ENCODE measurements around the gene NDUFA11. TPM values are rescaled to one million over a fixed set of nuclear protein-coding genes. Genes with fewer than 3 reads are reported as not detected.
"Not testable (repeated sequence)": the region's sequence is repeated elsewhere in the genome, so short reads cannot be mapped to it uniquely, and the experiment has no call there.

Gene NDUFA11
- total RNA-seq, 2 donors from 2014 or later = 242 to 269 TPM

DNA sequence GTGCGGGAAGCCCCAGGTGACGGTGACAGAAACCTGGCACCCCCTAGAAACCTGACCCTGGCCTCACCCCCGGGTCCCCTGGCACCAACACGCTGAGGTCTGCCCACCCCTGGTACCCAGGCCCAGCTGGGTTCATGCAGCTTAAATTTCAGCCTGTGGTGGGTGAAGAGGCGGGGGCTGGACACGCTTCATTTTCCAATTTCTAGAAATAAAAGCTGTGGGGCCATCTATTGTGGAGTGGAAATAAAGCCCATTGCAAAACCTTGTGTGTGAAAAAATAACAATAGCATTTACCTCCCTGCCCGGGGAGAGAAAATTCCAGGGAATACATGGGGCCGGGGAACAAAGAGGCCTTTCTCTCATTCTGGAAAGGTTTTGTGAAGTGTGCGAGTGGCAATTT is 25.7 kb downstream of the NDUFA11 start:
- Mint-ChIP-seq H3K4me3 (no peak overlapping the region), H3K4me1 (peaks cover 10% of the 10 kb centered on the region), H3K36me3 (ENCODE audit: low read depth) (no peaks in the 10 kb centered on the region), H3K27ac (no peak overlapping the region), H3K9me3 (no peaks in the 10 kb centered on the region), H3K27me3 (ENCODE audit: insufficient read depth) (no peaks in the 10 kb centered on the region)
- no peaks in the 10 kb centered on the region for H3K4me1 ChIP-seq (ENCODE audit: control insufficient read depth, insufficient read depth, low read length)
- DNase-seq = no peak
- TF ChIP-seq, protein P1, sequence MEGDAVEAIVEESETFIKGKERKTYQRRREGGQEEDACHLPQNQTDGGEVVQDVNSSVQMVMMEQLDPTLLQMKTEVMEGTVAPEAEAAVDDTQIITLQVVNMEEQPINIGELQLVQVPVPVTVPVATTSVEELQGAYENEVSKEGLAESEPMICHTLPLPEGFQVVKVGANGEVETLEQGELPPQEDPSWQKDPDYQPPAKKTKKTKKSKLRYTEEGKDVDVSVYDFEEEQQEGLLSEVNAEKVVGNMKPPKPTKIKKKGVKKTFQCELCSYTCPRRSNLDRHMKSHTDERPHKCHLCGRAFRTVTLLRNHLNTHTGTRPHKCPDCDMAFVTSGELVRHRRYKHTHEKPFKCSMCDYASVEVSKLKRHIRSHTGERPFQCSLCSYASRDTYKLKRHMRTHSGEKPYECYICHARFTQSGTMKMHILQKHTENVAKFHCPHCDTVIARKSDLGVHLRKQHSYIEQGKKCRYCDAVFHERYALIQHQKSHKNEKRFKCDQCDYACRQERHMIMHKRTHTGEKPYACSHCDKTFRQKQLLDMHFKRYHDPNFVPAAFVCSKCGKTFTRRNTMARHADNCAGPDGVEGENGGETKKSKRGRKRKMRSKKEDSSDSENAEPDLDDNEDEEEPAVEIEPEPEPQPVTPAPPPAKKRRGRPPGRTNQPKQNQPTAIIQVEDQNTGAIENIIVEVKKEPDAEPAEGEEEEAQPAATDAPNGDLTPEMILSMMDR (conservative IDR thresholded peaks at IDR 0.05) = no peak
- H3K27ac ChIP-seq (ENCODE audit: low read depth, low read length) = peak overlapping the region; percentile 87
- WGBS, 2 experiments (ENCODE audit: insufficient coverage in 1 of 2, insufficient read length in 1 of 2) = 73 to 88% methylated on average over 4 to 9 of the region's 9 CpGs
- H3K9me3 ChIP-seq (ENCODE audit: control insufficient read depth, low read length) = no peaks in the 10 kb centered on the region
- no peak overlapping the region for H3K9ac ChIP-seq (ENCODE audit: extremely low read depth, low read length, poor library complexity, severe bottlenecking)
- H3K36me3 ChIP-seq (ENCODE audit: control insufficient read depth, insufficient read depth, low read length) = no peaks in the 10 kb centered on the region
- H3K4me3 ChIP-seq (ENCODE audit: low read length) = no peak overlapping the region
- no peaks in the 10 kb centered on the region for H3K27me3 ChIP-seq (ENCODE audit: control insufficient read depth, insufficient read depth, low read length, poor library complexity, severe bottlenecking)

DNA sequence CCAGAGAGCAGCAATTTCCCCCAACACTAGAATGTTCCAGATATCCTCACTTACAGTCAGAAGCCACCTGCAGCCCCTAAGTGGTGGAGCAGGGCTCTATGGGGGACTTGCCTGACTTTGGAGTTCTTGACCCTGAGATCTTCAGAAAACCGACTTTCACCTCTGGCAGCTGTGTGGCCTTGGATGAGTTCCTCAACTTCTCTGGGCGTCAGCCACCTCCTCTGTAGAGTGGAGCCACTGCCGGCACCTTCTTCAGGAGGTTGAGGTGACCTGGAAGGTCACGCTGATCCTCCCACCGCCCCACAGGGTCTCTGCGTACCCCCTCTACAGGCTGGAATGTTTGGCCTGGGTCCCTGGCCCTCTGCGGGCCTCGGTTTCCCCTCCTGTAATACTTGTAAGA is 26.2 kb downstream of the NDUFA11 start:
- peaks cover 10% of the 10 kb centered on the region for H3K4me1 Mint-ChIP-seq
- WGBS, 2 experiments (ENCODE audit: insufficient coverage in 1 of 2, insufficient read length in 1 of 2) = 88 to 95% methylated on average over 5 to 8 of the region's 8 CpGs
- Histone ChIP-seq H3K9ac (ENCODE audit: extremely low read depth, low read length, poor library complexity, severe bottlenecking) (no peak overlapping the region), H3K27me3 (ENCODE audit: control insufficient read depth, insufficient read depth, low read length, poor library complexity, severe bottlenecking) (no peaks in the 10 kb centered on the region), H3K4me3 (ENCODE audit: low read length) (no peak overlapping the region), H3K36me3 (ENCODE audit: control insufficient read depth, insufficient read depth, low read length) (no peaks in the 10 kb centered on the region), H3K9me3 (ENCODE audit: control insufficient read depth, low read length) (no peaks in the 10 kb centered on the region), H3K27ac (ENCODE audit: low read depth, low read length) (peak overlapping the region; percentile 61), H3K4me1 (ENCODE audit: control insufficient read depth, insufficient read depth, low read length) (no peaks in the 10 kb centered on the region)
- no peak for DNase-seq
- H3K4me3 Mint-ChIP-seq = no peak overlapping the region
- no peaks in the 10 kb centered on the region for H3K9me3 Mint-ChIP-seq
- H3K27me3 Mint-ChIP-seq (ENCODE audit: insufficient read depth) = no peaks in the 10 kb centered on the region
- H3K27ac Mint-ChIP-seq = no peak overlapping the region
- H3K36me3 Mint-ChIP-seq (ENCODE audit: low read depth) = no peaks in the 10 kb centered on the region
- TF ChIP-seq, protein P1 (conservative IDR thresholded peaks at IDR 0.05) = no peak

DNA sequence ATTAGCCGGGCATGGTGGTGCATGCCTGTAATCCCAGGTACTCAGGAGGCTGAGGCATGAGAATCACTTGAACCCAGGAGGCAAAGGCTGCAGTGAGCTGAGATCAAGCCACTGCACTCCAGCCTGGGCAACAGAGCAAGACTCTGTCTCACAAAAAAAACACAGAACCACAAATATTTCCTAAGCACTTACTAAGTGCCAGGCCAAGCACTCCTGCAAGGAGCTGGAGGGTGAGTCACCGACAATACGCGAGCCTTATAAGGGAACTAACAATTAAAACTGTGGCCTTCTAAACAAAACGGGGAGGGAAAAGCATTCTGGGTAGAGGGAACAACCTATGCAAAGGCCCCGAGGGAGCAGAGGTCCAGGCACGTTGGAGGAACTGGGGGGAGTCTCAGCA is 29.1 kb downstream of the NDUFA11 start:
- not testable (repeated sequence) for H3K27me3 Mint-ChIP-seq (ENCODE audit: insufficient read depth); H3K36me3 Mint-ChIP-seq (ENCODE audit: low read depth); H3K4me3 Mint-ChIP-seq; H3K27ac Mint-ChIP-seq; H3K4me1 ChIP-seq (ENCODE audit: control insufficient read depth, insufficient read depth, low read length); H3K4me1 Mint-ChIP-seq; H3K27me3 ChIP-seq (ENCODE audit: control insufficient read depth, insufficient read depth, low read length, poor library complexity, severe bottlenecking); DNase-seq; H3K9me3 ChIP-seq (ENCODE audit: control insufficient read depth, low read length); H3K9me3 Mint-ChIP-seq; H3K9ac ChIP-seq (ENCODE audit: extremely low read depth, low read length, poor library complexity, severe bottlenecking); H3K4me3 ChIP-seq (ENCODE audit: low read length); H3K27ac ChIP-seq (ENCODE audit: low read depth, low read length); H3K36me3 ChIP-seq (ENCODE audit: control insufficient read depth, insufficient read depth, low read length)
- WGBS, 2 experiments (ENCODE audit: insufficient coverage in 1 of 2, insufficient read length in 1 of 2) = 86 to 95% methylated on average over 3 to 7 of the region's 7 CpGs

DNA sequence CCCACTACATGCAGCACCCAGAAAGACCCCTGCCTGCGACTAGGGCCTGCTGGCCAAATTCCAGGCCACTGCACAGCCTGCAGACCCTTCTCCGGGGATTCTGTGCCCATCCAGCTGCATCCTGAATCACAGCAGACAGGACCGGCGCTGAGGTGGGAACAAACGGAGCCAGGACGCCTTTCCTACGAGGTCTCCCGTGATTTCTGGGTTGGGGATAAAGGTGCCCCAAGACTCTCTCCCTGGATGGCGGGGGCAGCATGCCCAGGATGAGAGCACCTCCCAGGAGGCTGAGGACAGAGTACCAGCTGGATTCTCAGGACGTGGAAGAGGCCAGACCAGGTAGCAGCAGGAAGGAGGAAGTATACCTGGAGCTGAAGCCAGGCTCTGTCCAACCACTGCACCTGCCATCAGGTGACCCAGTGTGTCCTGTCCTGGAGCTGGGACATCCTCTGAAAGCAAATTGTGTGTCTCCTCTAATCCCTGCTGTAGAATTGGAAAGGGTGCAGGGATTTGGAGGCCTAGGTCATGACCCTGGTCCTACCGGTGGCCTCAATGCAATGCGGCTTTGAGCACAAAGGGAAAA is 29.9 kb downstream of the NDUFA11 start:
- no peaks in the 10 kb centered on the region for H3K36me3 ChIP-seq (ENCODE audit: control insufficient read depth, insufficient read depth, low read length)

More for the DNA sequence above, 29.9 kb downstream of the NDUFA11 start:
- TF ChIP-seq, protein P1 (conservative IDR thresholded peaks at IDR 0.05) = no peak
- no peaks in the 10 kb centered on the region for H3K4me1 ChIP-seq (ENCODE audit: control insufficient read depth, insufficient read depth, low read length)
- H3K27me3 ChIP-seq (ENCODE audit: control insufficient read depth, insufficient read depth, low read length, poor library complexity, severe bottlenecking) = no peaks in the 10 kb centered on the region
- H3K27ac ChIP-seq (ENCODE audit: low read depth, low read length) = no peak overlapping the region
- Mint-ChIP-seq H3K27me3 (ENCODE audit: insufficient read depth) (no peaks in the 10 kb centered on the region), H3K4me3 (no peak overlapping the region), H3K36me3 (ENCODE audit: low read depth) (no peaks in the 10 kb centered on the region), H3K9me3 (no peaks in the 10 kb centered on the region), H3K4me1 (no peaks in the 10 kb centered on the region), H3K27ac (no peak overlapping the region)
- H3K9me3 ChIP-seq (ENCODE audit: control insufficient read depth, low read length) = no peaks in the 10 kb centered on the region
- WGBS, 2 experiments (ENCODE audit: insufficient coverage in 1 of 2, insufficient read length in 1 of 2) = 94% methylated on average over 10 to 12 of the region's 12 CpGs
- no peak overlapping the region for H3K9ac ChIP-seq (ENCODE audit: extremely low read depth, low read length, poor library complexity, severe bottlenecking)
- no peak overlapping the region for H3K4me3 ChIP-seq (ENCODE audit: low read length)
- no peak for DNase-seq
